Effector memory CD8-positive, alpha-beta T cell (primary cell): ENCODE data around the gene BMP8B.
A peak's percentile ranks its signal among the peaks of the same experiment; 100 is the strongest.
"Not testable (repeated sequence)": the region's sequence is repeated elsewhere in the genome, so short reads cannot be mapped to it uniquely, and the experiment has no call there.

ENCODE experiments used
- ATAC-seq: fragments of 150-1000 bp; cut with Tn5 transposase; replicated peaks from 2 replicates; pipeline ENCODE4 v1.10.0; 2021; ENCODE audit warnings: mild to moderate bottlenecking, moderate library complexity
- DNase-seq, 3 experiments: peaks; one replicate each; pipeline ENCODE4 v3.0.0; 2021
- H3K27ac Mint-ChIP-seq, 2 donors: one replicate each; pipeline ENCODE4 v1.8.0; 2022; ENCODE audit warnings: mild to moderate bottlenecking in 2 of 2, mixed read lengths in 2 of 2, moderate library complexity in 2 of 2
- H3K27me3 Mint-ChIP-seq, 2 donors: one replicate each; pipeline ENCODE4 v1.8.0; 2022; ENCODE audit warnings: mixed read lengths in 2 of 2
- H3K36me3 Mint-ChIP-seq: one replicate; pipeline ENCODE4 v1.8.0; 2022; ENCODE audit warnings: mild to moderate bottlenecking, moderate library complexity, mixed read lengths; ENCODE audit not compliant: insufficient read depth
- H3K4me1 Mint-ChIP-seq, 2 donors: one replicate each; pipeline ENCODE4 v1.8.0; 2022; ENCODE audit warnings: low read depth in 2 of 2, mixed read lengths in 2 of 2
- H3K4me3 Mint-ChIP-seq, 2 donors: one replicate each; pipeline ENCODE4 v1.8.0; 2022; ENCODE audit warnings: mild to moderate bottlenecking in 2 of 2, mixed read lengths in 2 of 2, moderate library complexity in 2 of 2
- H3K9me3 Mint-ChIP-seq, 2 donors: one replicate each; pipeline ENCODE4 v1.8.0; 2022; ENCODE audit warnings: mixed read lengths in 2 of 2

Gene BMP8B

GRCh38 chr1:39799770-39800470 is 11.3 kb upstream of the BMP8B start:
- Mint-ChIP-seq H3K36me3 (no peaks in the 10 kb centered on the region), H3K4me3 (peak overlapping the region; percentile 78 to 79), H3K9me3 (no peaks in the 10 kb centered on the region), H3K27me3 (no peaks in the 10 kb centered on the region), H3K27ac (peak overlapping the region; percentile 88 to 92), H3K4me1 (peaks cover 10 to 11% of the 10 kb centered on the region in 2 donors)
- ATAC-seq (peak; percentile 63), DNase-seq (peak; percentile 44 to 76 (median 47))

GRCh38 chr1:39798859-39799769 is 10.4 kb upstream of the BMP8B start:
- Mint-ChIP-seq H3K4me1 (peaks cover 10 to 11% of the 10 kb centered on the region in 2 donors), H3K27ac (peak overlapping the region; percentile 88 to 92), H3K4me3 (peak overlapping the region; percentile 78 to 79)
- H3K27me3 Mint-ChIP-seq, H3K36me3 Mint-ChIP-seq, H3K9me3 Mint-ChIP-seq: not testable (repeated sequence)
- peak; percentile 96 for ATAC-seq
- peak; percentile 72 to 92 (median 78) for DNase-seq

GRCh38 chr1:39795651-39796050 is 7.0 kb upstream of the BMP8B start:
- H3K27ac Mint-ChIP-seq = no peak overlapping the region
- ATAC-seq (no peak), DNase-seq (no peak)
- H3K4me3 Mint-ChIP-seq = no peak overlapping the region
- peaks cover 15 to 16% of the 10 kb centered on the region in 2 donors for H3K4me1 Mint-ChIP-seq
- H3K27me3 Mint-ChIP-seq = peaks cover 0 to 9% of the 10 kb centered on the region in 2 donors
- H3K36me3 Mint-ChIP-seq = no peaks in the 10 kb centered on the region
- no peaks in the 10 kb centered on the region for H3K9me3 Mint-ChIP-seq

- Mint-ChIP-seq H3K4me1 (peaks cover 9 to 10% of the 10 kb centered on the region in 2 donors), H3K9me3 (no peaks in the 10 kb centered on the region), H3K27me3 (peaks cover 0 to 15% of the 10 kb centered on the region in 2 donors), H3K4me3 (no peak overlapping the region), H3K36me3 (no peaks in the 10 kb centered on the region), H3K27ac (no peak overlapping the region)
- ATAC-seq = no peak
- no peak for DNase-seq
Measured at GRCh38 chr1:39791838-39792237, 3.2 kb upstream of the BMP8B start.

GRCh38 chr1:39789571-39790110 is 976 bp upstream of the BMP8B start:
- Mint-ChIP-seq H3K27me3 (peaks cover 0 to 17% of the 10 kb centered on the region in 2 donors), H3K9me3 (no peaks in the 10 kb centered on the region), H3K4me3 (peak overlapping the region; percentile 73 to 83), H3K27ac (peak overlapping the region in 1 of 2 donors; percentile 50), H3K4me1 (peaks cover 9 to 10% of the 10 kb centered on the region in 2 donors), H3K36me3 (no peaks in the 10 kb centered on the region)
- ATAC-seq (no peak), DNase-seq (no peak)

GRCh38 chr1:39788426-39788757 is 273 bp downstream of the BMP8B start:
- ATAC-seq = peak; percentile 34
- no peak overlapping the region for H3K27ac Mint-ChIP-seq
- no peaks in the 10 kb centered on the region for H3K36me3 Mint-ChIP-seq
- peaks cover 0 to 17% of the 10 kb centered on the region in 2 donors for H3K27me3 Mint-ChIP-seq
- H3K4me1 Mint-ChIP-seq = peaks cover 9 to 10% of the 10 kb centered on the region in 2 donors
- no peaks in the 10 kb centered on the region for H3K9me3 Mint-ChIP-seq
- no peak overlapping the region for H3K4me3 Mint-ChIP-seq
- peak in 1 of 3 experiments; percentile 9 for DNase-seq

GRCh38 chr1:39787964-39788363 is 701 bp downstream of the BMP8B start:
- Mint-ChIP-seq H3K4me3 (peak overlapping the region; percentile 58 to 59), H3K27me3 (peaks cover 0 to 17% of the 10 kb centered on the region in 2 donors)
- ATAC-seq, H3K27ac Mint-ChIP-seq, H3K4me1 Mint-ChIP-seq, H3K9me3 Mint-ChIP-seq, DNase-seq, H3K36me3 Mint-ChIP-seq: not testable (repeated sequence)

GRCh38 chr1:39787468-39787867 is 1.2 kb downstream of the BMP8B start:
- Mint-ChIP-seq H3K9me3 (no peaks in the 10 kb centered on the region), H3K27me3 (peaks cover 0 to 17% of the 10 kb centered on the region in 2 donors), H3K4me1 (peaks cover 5 to 7% of the 10 kb centered on the region in 2 donors), H3K36me3 (no peaks in the 10 kb centered on the region), H3K27ac (no peak overlapping the region), H3K4me3 (peak overlapping the region; percentile 58 to 59)
- DNase-seq (no peak), ATAC-seq (no peak)

GRCh38 chr1:39787108-39787375 is 1.6 kb downstream of the BMP8B start:
- H3K9me3 Mint-ChIP-seq, DNase-seq, H3K27ac Mint-ChIP-seq, H3K4me1 Mint-ChIP-seq, ATAC-seq, H3K36me3 Mint-ChIP-seq: not testable (repeated sequence)
- peaks cover 0 to 17% of the 10 kb centered on the region in 2 donors for H3K27me3 Mint-ChIP-seq
- H3K4me3 Mint-ChIP-seq = peak overlapping the region; percentile 58 to 59

- not testable (repeated sequence) for H3K36me3 Mint-ChIP-seq, ATAC-seq, H3K4me1 Mint-ChIP-seq, H3K27ac Mint-ChIP-seq, H3K9me3 Mint-ChIP-seq, DNase-seq
- H3K4me3 Mint-ChIP-seq = peak overlapping the region; percentile 58 to 59
- peaks cover 0 to 15% of the 10 kb centered on the region in 2 donors for H3K27me3 Mint-ChIP-seq
Measured at GRCh38 chr1:39786303-39787107, 2.2 kb downstream of the BMP8B start.

GRCh38 chr1:39782685-39783084 is 6.0 kb downstream of the BMP8B start:
- not testable (repeated sequence) for H3K9me3 Mint-ChIP-seq, H3K27ac Mint-ChIP-seq, H3K4me3 Mint-ChIP-seq, ATAC-seq, H3K36me3 Mint-ChIP-seq, DNase-seq, H3K4me1 Mint-ChIP-seq
- peaks cover 0 to 14% of the 10 kb centered on the region in 2 donors for H3K27me3 Mint-ChIP-seq

- DNase-seq (no peak), ATAC-seq (no peak)
- no peaks in the 10 kb centered on the region for H3K9me3 Mint-ChIP-seq
- no peak overlapping the region for H3K27ac Mint-ChIP-seq
- peaks cover 0 to 10% of the 10 kb centered on the region in 2 donors for H3K27me3 Mint-ChIP-seq
- no peaks in the 10 kb centered on the region for H3K4me1 Mint-ChIP-seq
- no peak overlapping the region for H3K4me3 Mint-ChIP-seq
- H3K36me3 Mint-ChIP-seq = peaks cover 5% of the 10 kb centered on the region
Measured at GRCh38 chr1:39782103-39782502, 6.6 kb downstream of the BMP8B start.

- peaks cover 5% of the 10 kb centered on the region for H3K36me3 Mint-ChIP-seq
- H3K4me1 Mint-ChIP-seq = peaks cover 0 to under 1% of the 10 kb centered on the region in 2 donors
- no peak overlapping the region for H3K27ac Mint-ChIP-seq
- no peak for DNase-seq
- H3K27me3 Mint-ChIP-seq = peaks cover 0 to 6% of the 10 kb centered on the region in 2 donors
- H3K9me3 Mint-ChIP-seq = no peaks in the 10 kb centered on the region
- no peak for ATAC-seq
- H3K4me3 Mint-ChIP-seq = no peak overlapping the region
Measured at GRCh38 chr1:39781349-39781715, 7.3 kb downstream of the BMP8B start.
